Ectodermal cell (in vitro differentiated cells): Measurements from ENCODE around the gene C22orf15.

Experiments used
- H3K27ac ChIP-seq: 2 replicates; pipeline ENCODE4 v1.7.0; 2013; ENCODE audit warnings: mild to moderate bottlenecking, low read depth, low read length; ENCODE audit not compliant: insufficient read depth, poor library complexity, severe bottlenecking
- H3K27me3 ChIP-seq: 2 replicates; pipeline ENCODE4 v1.7.0; 2013; ENCODE audit warnings: mild to moderate bottlenecking, low read length; ENCODE audit not compliant: insufficient read depth, control insufficient read depth, poor library complexity, severe bottlenecking
- H3K36me3 ChIP-seq: one replicate; pipeline ENCODE4 v1.7.0; 2013; ENCODE audit warnings: low read length; ENCODE audit not compliant: control insufficient read depth, insufficient read depth
- H3K4me1 ChIP-seq: one replicate; pipeline ENCODE4 v1.7.0; 2013; ENCODE audit warnings: low read length; ENCODE audit not compliant: control insufficient read depth, insufficient read depth
- H3K4me3 ChIP-seq: 2 replicates; pipeline ENCODE4 v1.7.0; 2013; ENCODE audit warnings: low read depth, low read length, control low read depth; ENCODE audit not compliant: insufficient read depth
- H3K9me3 ChIP-seq: 2 replicates; pipeline ENCODE4 v1.7.0; 2013; ENCODE audit warnings: mild to moderate bottlenecking, low read length, moderate library complexity; ENCODE audit not compliant: control insufficient read depth
- WGBS, 2 experiments: methylation state at CpG; one replicate each; pipeline ENCODE4 v1.1.7; 2013; ENCODE audit warnings: missing lambda C conversion rate in 2 of 2; 5-methylcytosine and 5-hydroxymethylcytosine counted together

C22orf15 gene

DNA sequence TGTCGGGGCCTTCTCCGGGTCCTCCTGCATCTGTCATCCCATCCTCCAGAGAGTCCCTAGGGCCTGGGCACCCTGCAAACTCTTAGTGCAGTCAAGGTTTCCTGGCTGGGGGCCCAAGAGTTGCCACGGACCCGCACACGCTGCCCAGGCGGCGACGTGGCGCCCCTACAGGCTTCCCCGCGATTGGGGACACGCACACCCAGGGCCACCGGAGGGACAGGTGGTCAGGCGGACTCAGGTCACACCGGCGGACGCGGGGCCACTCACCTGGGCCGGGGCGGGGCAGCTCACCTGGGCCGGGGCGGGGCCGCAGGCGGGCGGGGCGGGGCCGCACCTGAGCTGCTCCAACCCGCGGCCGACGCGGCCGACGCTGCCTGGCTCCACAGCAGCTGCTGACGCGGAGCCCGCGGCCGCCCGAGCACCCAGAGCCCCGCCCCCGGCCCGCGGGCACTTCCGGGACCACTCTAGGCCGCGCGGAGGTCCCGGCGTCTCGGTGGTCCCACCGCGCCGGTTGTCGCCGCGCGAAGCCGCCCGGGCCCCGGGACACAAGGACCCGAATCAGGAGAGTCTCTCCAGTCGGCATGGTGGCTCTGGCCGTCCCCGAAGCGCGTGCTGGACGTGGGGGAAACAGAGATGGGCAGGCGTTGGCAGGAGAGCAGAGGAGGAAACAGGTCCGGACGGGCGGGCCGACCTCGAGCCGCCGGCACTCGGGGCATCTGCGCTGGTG lies 11.9 kb upstream of the C22orf15 start, which contains the start of gene ZNF70:
Gene ZNF70 (minus strand): TSS at position 399 of the 727 bp plus-strand sequence. CDS start 5,972 bp downstream, outside the sequence.
- 0 to 1% methylated on average over 78 of the region's 78 CpGs for WGBS, 2 experiments
- H3K4me3 ChIP-seq, result peak within 1 kb of the TSS; percentile 86

DNA sequence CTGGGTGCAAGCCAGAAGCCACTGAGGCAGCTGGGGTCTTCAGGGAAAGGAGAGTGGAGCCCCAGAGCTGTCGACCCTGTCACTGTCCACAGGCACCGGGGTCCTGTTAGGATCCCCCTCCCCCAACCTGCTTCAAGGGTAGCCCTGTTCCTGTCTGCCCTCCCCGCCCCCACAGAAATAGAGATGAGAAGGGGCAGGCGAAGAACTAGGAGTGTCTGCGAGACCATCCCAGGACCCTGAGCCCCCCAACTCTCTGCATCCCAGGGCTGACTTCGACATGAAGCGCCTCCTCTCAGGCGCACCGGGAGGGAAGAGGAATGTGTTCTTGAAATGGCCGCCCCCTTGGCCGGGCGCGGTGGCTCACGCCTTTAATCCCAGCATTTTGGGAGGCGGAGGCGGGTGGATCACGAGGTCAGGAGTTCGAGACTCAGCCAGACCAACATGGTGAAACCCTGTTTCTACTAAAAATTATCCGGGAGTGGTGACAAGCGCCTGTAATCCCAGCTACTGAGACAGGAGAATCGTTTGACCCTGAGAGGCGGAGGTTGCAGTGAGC lies 11.3 kb upstream of the C22orf15 start:
- WGBS, 2 experiments, result 25% methylated on average over 22 of the region's 22 CpGs
- Histone ChIP-seq H3K9me3 (no peaks in the 10 kb centered on the region), H3K27me3 (no peaks in the 10 kb centered on the region), H3K4me1 (peaks cover 6% of the 10 kb centered on the region), H3K36me3 (no peaks in the 10 kb centered on the region), H3K27ac (peak overlapping the region; percentile 58), H3K4me3 (peak overlapping the region; percentile 86)

More for the DNA sequence above, 11.9 kb upstream of the C22orf15 start, which contains the start of gene ZNF70:
- Histone ChIP-seq H3K36me3 (no peaks in the 10 kb centered on the region), H3K27ac (peak within 1 kb of the TSS; percentile 58), H3K27me3 (no peaks in the 10 kb centered on the region), H3K9me3 (no peaks in the 10 kb centered on the region), H3K4me1 (peaks cover 6% of the 10 kb centered on the region)

DNA sequence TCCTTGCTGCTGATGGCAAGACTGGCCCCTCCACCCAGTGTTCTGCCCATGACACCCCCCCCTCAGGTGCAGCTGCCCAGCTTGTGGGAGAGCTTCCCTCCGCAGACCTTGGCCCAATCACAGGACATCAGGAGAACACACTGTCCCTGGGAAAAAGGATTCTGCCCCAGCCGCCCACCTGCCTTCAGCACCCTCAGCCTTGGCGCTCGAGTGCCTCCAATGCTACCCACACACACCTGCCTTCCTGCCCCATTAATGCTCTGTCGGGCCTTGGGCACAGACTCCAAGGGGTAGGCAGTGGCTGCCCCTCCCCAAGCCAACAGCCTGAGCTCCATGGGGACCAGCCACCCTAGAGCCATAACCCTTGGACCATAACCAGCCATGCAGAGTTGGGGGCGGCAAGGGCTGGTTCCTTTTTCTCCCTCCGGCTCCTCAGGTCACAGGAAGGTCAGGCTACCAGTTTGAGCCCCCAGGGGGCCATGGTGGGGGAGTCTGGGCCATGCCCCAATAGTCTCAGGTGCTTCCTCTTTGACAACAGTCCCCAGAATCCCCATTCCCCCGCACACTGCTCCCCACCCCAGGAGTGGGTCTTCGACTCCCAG lies 10.6 kb upstream of the C22orf15 start:
- Histone ChIP-seq H3K4me1 (peaks cover 6% of the 10 kb centered on the region), H3K36me3 (no peaks in the 10 kb centered on the region), H3K27me3 (no peaks in the 10 kb centered on the region), H3K4me3 (no peak overlapping the region), H3K9me3 (no peaks in the 10 kb centered on the region), H3K27ac (no peak overlapping the region)
- 92 to 95% methylated on average over 9 of the region's 9 CpGs for WGBS, 2 experiments

DNA sequence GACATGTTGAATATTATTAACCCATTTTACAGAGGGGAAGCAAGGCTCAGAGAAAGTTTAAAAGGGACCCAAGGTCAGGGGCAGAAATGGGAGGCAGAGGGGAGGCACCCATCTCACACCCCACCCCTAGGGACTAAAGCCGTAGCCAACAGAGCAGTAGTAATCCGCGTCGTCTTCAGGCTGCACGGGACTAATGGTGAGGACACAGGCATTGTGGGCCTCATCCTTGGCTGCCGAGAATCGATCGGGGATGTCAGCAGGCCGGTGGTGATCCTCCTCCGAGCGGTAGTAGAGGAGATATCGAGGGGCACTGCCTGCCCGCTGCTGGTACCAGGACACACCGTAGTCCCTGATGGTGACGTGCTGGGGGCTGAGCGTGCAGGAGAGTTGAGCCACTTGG lies 10.0 kb upstream of the C22orf15 start:
- Histone ChIP-seq H3K27ac (no peak overlapping the region), H3K27me3 (no peaks in the 10 kb centered on the region), H3K36me3 (no peaks in the 10 kb centered on the region), H3K4me1 (peaks cover 6% of the 10 kb centered on the region), H3K4me3 (no peak overlapping the region), H3K9me3 (no peaks in the 10 kb centered on the region)
- 95 to 96% methylated on average over 16 of the region's 16 CpGs for WGBS, 2 experiments

DNA sequence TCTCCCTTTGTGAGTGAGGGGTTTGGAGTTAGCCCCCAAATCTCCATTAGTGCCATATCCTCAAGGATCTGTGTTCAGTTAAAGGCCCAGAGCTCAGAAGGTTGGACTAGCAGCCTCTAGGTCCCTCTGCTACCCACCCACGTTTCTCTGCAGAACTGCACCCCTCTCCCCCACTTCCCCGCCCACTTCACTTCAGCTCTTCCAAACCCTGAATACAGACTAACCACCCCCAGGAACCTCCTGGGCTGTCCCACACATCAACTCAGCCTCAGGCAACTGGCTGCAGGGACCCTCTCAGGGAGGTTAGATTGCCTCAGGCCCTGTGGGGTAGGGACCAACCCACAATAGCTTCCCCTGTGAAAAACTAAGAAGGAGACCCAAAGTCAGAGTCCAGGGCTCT lies 9.4 kb upstream of the C22orf15 start:
- H3K27me3 ChIP-seq, result no peaks in the 10 kb centered on the region
- no peak overlapping the region for H3K27ac ChIP-seq
- no peak overlapping the region for H3K4me3 ChIP-seq
- no peaks in the 10 kb centered on the region for H3K36me3 ChIP-seq
- 79 to 82% methylated on average over 2 of the region's 2 CpGs for WGBS, 2 experiments
- peaks cover 6% of the 10 kb centered on the region for H3K4me1 ChIP-seq
- H3K9me3 ChIP-seq, result no peaks in the 10 kb centered on the region

DNA sequence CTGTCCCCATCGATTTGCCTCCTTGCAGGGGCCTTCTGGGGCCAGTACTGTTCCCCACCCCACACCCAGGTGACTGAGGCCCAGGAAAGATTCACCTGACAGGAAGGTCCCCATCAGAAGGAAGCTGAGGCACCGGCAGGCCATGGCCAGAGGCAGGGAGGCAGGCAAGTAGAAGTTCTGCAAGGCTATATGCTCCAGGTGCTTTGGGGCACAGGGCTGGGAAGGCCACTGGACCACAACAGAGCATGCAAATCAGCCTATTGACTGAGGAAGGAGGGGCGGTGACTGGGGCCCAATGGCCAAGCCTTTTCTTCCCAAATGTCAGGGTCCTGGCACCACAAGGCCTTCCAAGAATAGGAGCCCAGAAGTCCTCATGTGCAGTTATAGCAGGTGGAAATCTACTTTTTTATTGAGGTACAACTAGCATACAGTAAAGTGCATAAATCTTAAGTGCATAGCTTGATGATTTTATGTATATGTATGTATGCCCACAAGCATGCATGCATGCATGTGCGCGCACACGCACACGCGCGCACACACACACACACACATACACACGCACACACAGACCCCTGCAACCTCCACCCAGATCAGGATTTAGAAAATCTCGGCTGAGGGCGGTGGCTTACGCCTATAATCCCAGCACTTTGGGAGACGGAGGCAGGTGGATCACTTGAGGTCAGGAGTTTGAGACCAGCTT lies 8.4 kb upstream of the C22orf15 start, which contains the start of gene VPREB3:
Gene VPREB3 (minus strand): TSS at position 206 of the 700 bp plus-strand sequence. CDS start 62 bp downstream, at position 144.
- H3K27ac ChIP-seq, result no peak within 1 kb of the TSS
- 85 to 91% methylated on average over 14 of the region's 14 CpGs for WGBS, 2 experiments
- no peak within 1 kb of the TSS for H3K4me3 ChIP-seq
- no peaks in the 10 kb centered on the region for H3K9me3 ChIP-seq
- H3K36me3 ChIP-seq, result no peaks in the 10 kb centered on the region
- peaks cover 6% of the 10 kb centered on the region for H3K4me1 ChIP-seq
- H3K27me3 ChIP-seq, result no peaks in the 10 kb centered on the region

DNA sequence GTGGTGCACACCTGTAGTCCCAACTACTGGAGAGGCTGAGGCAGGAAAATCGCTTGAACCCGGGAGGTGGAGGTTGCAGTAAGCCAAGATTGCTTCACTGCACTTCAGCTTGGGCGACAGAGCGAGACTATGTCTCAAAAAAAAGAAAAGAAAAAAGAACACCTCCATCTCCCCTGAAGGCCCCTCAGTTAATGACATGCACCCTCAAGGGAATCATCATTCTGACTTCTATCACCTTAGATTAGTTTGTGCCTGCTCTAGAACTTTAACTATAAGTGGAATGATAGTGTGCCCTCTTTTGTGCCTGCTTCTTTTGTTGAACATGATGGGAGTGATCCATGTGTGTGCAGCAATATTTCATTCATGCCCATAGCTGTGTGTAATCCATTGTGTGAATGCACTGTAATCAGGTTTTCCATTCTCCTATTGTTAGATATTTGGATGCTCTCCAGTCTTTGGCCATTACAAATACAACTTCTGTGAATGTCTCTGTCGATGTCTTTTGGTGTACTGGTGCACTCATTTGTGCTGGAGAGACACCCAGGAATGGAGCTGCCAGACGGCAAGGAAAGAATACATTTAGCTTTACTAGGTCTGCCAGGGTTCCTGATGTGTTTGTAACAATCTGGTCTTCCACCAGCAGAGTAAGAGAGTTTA lies 7.7 kb upstream of the C22orf15 start:
- Histone ChIP-seq H3K4me3 (no peak overlapping the region), H3K27ac (no peak overlapping the region), H3K27me3 (no peaks in the 10 kb centered on the region), H3K9me3 (no peaks in the 10 kb centered on the region), H3K36me3 (no peaks in the 10 kb centered on the region), H3K4me1 (peaks cover 2% of the 10 kb centered on the region)
- WGBS, 2 experiments, result 92 to 95% methylated on average over 6 of the region's 6 CpGs

DNA sequence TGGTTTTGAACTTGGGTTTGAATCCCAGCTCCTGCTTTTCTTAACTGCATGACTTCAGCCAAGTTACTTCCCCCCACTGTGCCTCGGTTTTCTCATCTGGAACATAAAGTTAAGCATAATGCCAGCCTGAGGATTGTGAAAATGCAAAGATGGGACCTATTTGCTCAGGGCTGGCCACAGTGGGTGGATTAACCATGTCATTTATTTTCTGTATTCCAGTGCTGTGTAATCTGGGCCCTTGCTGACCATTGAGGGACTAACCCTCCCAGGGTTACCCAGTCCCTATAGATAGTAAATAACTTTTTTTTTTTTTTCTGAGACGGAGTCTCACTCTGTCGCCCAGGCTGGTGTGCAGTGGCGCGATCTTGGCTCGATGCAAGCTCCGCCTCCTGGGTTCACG lies 7.1 kb upstream of the C22orf15 start:
- no peaks in the 10 kb centered on the region for H3K36me3 ChIP-seq
- no peaks in the 10 kb centered on the region for H3K27me3 ChIP-seq
- no peak overlapping the region for H3K27ac ChIP-seq
- WGBS, 2 experiments, result 90 to 93% methylated on average over 8 of the region's 8 CpGs
- no peaks in the 10 kb centered on the region for H3K9me3 ChIP-seq
- no peaks in the 10 kb centered on the region for H3K4me1 ChIP-seq
- no peak overlapping the region for H3K4me3 ChIP-seq

DNA sequence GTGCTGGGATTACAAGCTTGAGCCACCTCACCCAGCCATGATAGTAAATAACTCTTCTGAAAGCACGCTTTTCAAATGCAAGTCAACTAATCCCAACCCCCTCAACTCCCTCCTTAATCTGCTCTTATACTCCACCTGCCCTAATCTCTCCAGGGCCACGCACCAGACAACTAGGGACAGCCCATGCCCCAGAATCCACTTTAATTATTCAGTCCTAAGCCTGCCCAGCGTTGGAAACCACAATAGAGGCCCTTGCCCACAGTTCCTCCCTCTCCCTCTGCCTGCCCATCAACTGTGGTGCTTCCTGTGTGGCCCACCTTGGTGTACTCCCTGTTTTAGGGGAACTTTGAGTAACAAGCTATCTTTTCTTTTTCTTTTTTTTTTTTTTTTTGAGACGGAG lies 5.9 kb upstream of the C22orf15 start:
- no peaks in the 10 kb centered on the region for H3K9me3 ChIP-seq
- 50 to 63% methylated on average over 4 of the region's 4 CpGs for WGBS, 2 experiments
- H3K4me1 ChIP-seq, result no peaks in the 10 kb centered on the region
- H3K27ac ChIP-seq, result no peak overlapping the region
- no peak overlapping the region for H3K4me3 ChIP-seq
- no peaks in the 10 kb centered on the region for H3K36me3 ChIP-seq
- no peaks in the 10 kb centered on the region for H3K27me3 ChIP-seq
